Transverse colon (tissue), 4 donors: Measurements from ENCODE around the gene C2orf92.

Experiments used
- CTCF ChIP-seq, 5 experiments: fragments of 200-600 bp in 3 of 5; fragments of 450-650 bp in 2 of 5; sonication (generic) in 3 of 5; IDR thresholded peaks; 1 replicate in 2 of 5; 2 replicates in 3 of 5; pipeline ENCODE4 v1.5.1; 2016 to 2017; ENCODE audit warnings: antibody characterized with exemption in 5 of 5, inconsistent platforms in 3 of 5, mild to moderate bottlenecking in 2 of 5, moderate library complexity in 1 of 5
- EP300 ChIP-seq: sonication (generic); formaldehyde crosslinking; IDR thresholded peaks from one replicate; pipeline ENCODE4 v1.6.1; 2017; ENCODE audit warnings: antibody characterized with exemption, low read depth
- POLR2AphosphoS5 ChIP-seq, 3 donors: sonication (generic); formaldehyde crosslinking; IDR thresholded peaks; one replicate each; pipeline ENCODE4 v1.6.1; 2016; ENCODE audit warnings: antibody characterized with exemption in 3 of 3

GRCh38 chr2:97695744-97696143 is 26.2 kb downstream of the C2orf92 start:
- TF ChIP-seq EP300 (no peak), POLR2AphosphoS5 (IDR thresholded peaks at IDR 0.05) (no peak), CTCF (IDR thresholded peaks at IDR 0.05) (no peak)
